Measurements from ENCODE around the gene BPIFB2. TPM values are rescaled to one million over a fixed set of nuclear protein-coding genes. Genes with fewer than 3 reads are reported as not detected.

BPIFB2 gene
- total RNA-seq, 1 donor from 2014 or later = not detected

DNA sequence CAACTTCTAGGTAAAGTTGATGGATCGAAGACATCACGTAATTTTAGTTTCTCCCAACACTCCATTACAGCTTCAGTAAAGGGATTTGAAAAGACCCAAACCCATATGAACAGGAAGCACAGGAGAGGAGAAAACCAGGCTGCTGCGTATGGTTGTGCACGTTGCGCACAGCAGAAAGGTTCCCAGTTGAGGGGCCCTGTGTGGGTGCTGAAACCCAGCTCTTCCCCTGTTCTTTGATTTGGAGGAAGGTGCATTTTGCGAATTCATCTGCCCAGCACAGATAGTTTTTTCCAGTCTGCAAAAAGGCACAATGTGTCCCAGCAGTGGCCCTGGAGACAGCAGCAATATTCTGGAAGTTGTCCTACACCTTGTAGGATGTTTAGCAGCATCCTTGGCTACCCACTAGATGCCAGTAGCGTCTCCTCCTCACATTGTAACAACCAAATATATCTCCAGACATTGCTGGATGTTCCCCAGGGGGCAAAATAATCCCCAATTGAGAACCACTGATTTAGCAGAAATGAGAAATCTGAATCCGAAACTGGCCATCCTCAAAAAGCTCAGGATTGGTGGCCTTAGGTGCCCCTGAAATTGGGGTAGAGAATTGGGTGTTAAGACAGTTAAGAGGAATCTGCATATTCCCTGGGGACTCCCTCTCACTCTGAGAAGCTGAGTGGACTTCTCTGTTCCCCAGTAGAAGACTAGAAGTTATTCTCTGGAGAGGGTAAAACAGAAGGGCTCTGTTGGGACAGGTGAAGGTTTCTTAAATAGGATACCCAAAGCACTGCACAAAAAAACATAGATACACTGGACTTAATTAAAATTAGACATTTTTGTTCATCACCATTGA lies 15.5 kb upstream of the BPIFB2 start:
- no peak for DNase-seq (ENCODE audit: low read depth, low spot score)
- no peak overlapping the region for H3K4me3 Mint-ChIP-seq
- H3K27me3 Mint-ChIP-seq (ENCODE audit: low read depth) = peaks cover 3% of the 10 kb centered on the region
- no peak overlapping the region for H3K27ac Mint-ChIP-seq (ENCODE audit: unreplicated experiment)
- no peak for TF ChIP-seq CTCF (conservative IDR thresholded peaks at IDR 0.05)
- peaks cover 17% of the 10 kb centered on the region for H3K9me3 Mint-ChIP-seq
- H3K4me1 Mint-ChIP-seq = peaks cover 4% of the 10 kb centered on the region
- H3K36me3 Mint-ChIP-seq (ENCODE audit: low read depth) = peaks cover 5% of the 10 kb centered on the region

GRCh38 chr20:32993496-32994050 lies 13.9 kb upstream of the BPIFB2 start:
- Mint-ChIP-seq H3K9me3 (peaks cover 17% of the 10 kb centered on the region), H3K4me3 (no peak overlapping the region), H3K4me1 (no peaks in the 10 kb centered on the region), H3K27ac (ENCODE audit: unreplicated experiment) (no peak overlapping the region), H3K36me3 (ENCODE audit: low read depth) (peaks cover 5% of the 10 kb centered on the region), H3K27me3 (ENCODE audit: low read depth) (peaks cover 3% of the 10 kb centered on the region)
- no peak for DNase-seq (ENCODE audit: low read depth, low spot score)
- no peak for TF ChIP-seq CTCF (conservative IDR thresholded peaks at IDR 0.05)

GRCh38 chr20:32995802-32996201 lies 11.7 kb upstream of the BPIFB2 start:
- H3K9me3 Mint-ChIP-seq = peaks cover 17% of the 10 kb centered on the region
- H3K27me3 Mint-ChIP-seq (ENCODE audit: low read depth) = peaks cover 3% of the 10 kb centered on the region
- peak; percentile 40 for TF ChIP-seq CTCF (conservative IDR thresholded peaks at IDR 0.05)
- no peak for DNase-seq (ENCODE audit: low read depth, low spot score)
- H3K36me3 Mint-ChIP-seq (ENCODE audit: low read depth) = peaks cover 5% of the 10 kb centered on the region
- no peak overlapping the region for H3K4me3 Mint-ChIP-seq
- H3K27ac Mint-ChIP-seq (ENCODE audit: unreplicated experiment) = no peak overlapping the region
- H3K4me1 Mint-ChIP-seq = no peaks in the 10 kb centered on the region

DNA sequence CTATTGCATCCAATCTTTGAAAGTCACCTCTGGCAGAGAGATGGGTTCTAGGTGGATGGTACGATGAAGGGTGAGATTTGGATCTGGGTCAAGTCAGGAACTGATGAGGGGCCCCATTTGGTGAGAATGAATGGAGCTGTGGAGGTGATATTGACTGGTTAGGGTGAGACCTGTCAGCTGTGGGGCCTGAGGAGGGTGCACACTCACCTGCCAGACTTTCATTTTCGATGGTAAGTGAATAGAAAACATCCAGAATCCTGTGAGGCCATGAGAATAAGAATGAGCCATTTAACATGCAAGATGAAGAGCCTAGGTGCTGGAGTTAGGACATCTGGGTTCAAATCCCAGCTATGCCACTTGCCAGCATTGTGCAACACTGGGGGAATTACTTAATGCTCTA lies 10.1 kb upstream of the BPIFB2 start:
- H3K9me3 Mint-ChIP-seq = peaks cover 17% of the 10 kb centered on the region
- H3K27me3 Mint-ChIP-seq (ENCODE audit: low read depth) = peaks cover 3% of the 10 kb centered on the region
- H3K27ac Mint-ChIP-seq (ENCODE audit: unreplicated experiment) = no peak overlapping the region
- no peak for TF ChIP-seq CTCF (conservative IDR thresholded peaks at IDR 0.05)
- H3K4me3 Mint-ChIP-seq = no peak overlapping the region
- DNase-seq (ENCODE audit: low read depth, low spot score) = no peak
- H3K36me3 Mint-ChIP-seq (ENCODE audit: low read depth) = peaks cover 5% of the 10 kb centered on the region
- no peaks in the 10 kb centered on the region for H3K4me1 Mint-ChIP-seq

DNA sequence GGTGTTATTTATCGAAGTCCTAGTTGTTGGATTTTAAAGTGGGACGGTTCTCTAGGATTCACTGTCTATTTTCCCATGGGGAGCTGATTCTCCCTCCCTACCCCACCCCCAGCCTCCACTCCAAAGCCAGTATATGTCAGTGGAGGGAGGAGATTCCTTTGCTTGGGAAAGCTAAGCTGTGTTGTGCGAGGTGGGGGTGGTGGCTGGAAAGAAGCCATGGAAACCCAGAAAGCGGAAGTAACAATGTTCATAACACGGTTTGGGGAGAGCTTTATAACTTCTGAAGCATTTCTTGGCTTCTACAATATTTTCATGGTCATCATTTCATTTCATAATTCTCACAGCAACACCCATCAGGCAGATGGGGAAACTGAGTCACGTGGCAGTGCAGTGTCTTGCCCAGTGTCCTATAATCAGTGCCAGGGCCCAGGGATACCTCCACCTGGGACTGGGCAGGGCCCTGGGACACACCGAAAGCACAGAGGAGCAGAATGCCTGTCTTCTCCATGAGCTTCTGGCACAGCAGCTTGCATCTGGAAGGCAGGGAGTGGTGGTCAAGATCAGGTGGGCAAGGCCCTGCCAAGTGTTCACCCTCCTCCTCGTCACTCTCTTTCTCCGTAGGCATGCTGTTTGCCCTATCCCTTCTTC lies 7.8 kb upstream of the BPIFB2 start:
- Mint-ChIP-seq H3K4me3 (no peak overlapping the region), H3K9me3 (peaks cover 17% of the 10 kb centered on the region), H3K36me3 (ENCODE audit: low read depth) (peaks cover 4% of the 10 kb centered on the region), H3K4me1 (no peaks in the 10 kb centered on the region), H3K27me3 (ENCODE audit: low read depth) (peaks cover 3% of the 10 kb centered on the region), H3K27ac (ENCODE audit: unreplicated experiment) (no peak overlapping the region)
- TF ChIP-seq CTCF (conservative IDR thresholded peaks at IDR 0.05) = no peak
- DNase-seq (ENCODE audit: low read depth, low spot score) = no peak

All from neural crest cell (in vitro differentiated cells).